Measurements from ENCODE around the gene CNTRL. TPM values are rescaled to one million over a fixed set of nuclear protein-coding genes. Genes with fewer than 3 reads are reported as not detected.
"Not testable (repeated sequence)": the region's sequence is repeated elsewhere in the genome, so short reads cannot be mapped to it uniquely, and the experiment has no call there.

Gene CNTRL
- total RNA-seq, 1 donor from 2014 or later = 6.7 TPM

GRCh38 chr9:121178676-121179372, 104.1 kb downstream of the CNTRL start:
- DNase-seq (ENCODE audit: low read depth) = no peak
- no peak for TF ChIP-seq CTCF (IDR thresholded peaks at IDR 0.05; ENCODE audit: insufficient read depth, low read length, poor library complexity, severe bottlenecking)
- H3K27me3 ChIP-seq (ENCODE audit: control insufficient read depth, insufficient read depth, low read length) = no peaks in the 10 kb centered on the region
- no peaks in the 10 kb centered on the region for H3K36me3 ChIP-seq (ENCODE audit: control insufficient read depth, insufficient read depth, low read length)
- H3K4me3 ChIP-seq (ENCODE audit: low read depth, low read length) = no peak overlapping the region

GRCh38 chr9:121179373-121179721, 104.6 kb downstream of the CNTRL start:
- DNase-seq (ENCODE audit: low read depth); H3K27me3 ChIP-seq (ENCODE audit: control insufficient read depth, insufficient read depth, low read length); H3K4me3 ChIP-seq (ENCODE audit: low read depth, low read length); H3K36me3 ChIP-seq (ENCODE audit: control insufficient read depth, insufficient read depth, low read length): not testable (repeated sequence)

GRCh38 chr9:121179930-121180681, 105.4 kb downstream of the CNTRL start:
- H3K27me3 ChIP-seq (ENCODE audit: control insufficient read depth, insufficient read depth, low read length) = no peaks in the 10 kb centered on the region
- no peak for TF ChIP-seq CTCF (IDR thresholded peaks at IDR 0.05; ENCODE audit: insufficient read depth, low read length, poor library complexity, severe bottlenecking)
- H3K36me3 ChIP-seq (ENCODE audit: control insufficient read depth, insufficient read depth, low read length) = no peaks in the 10 kb centered on the region
- DNase-seq (ENCODE audit: low read depth) = no peak
- H3K4me3 ChIP-seq (ENCODE audit: low read depth, low read length) = no peak overlapping the region

- TF ChIP-seq CTCF (IDR thresholded peaks at IDR 0.05; ENCODE audit: insufficient read depth, low read length, poor library complexity, severe bottlenecking) = no peak
- no peak overlapping the region for H3K4me3 ChIP-seq (ENCODE audit: low read depth, low read length)
- DNase-seq (ENCODE audit: low read depth) = no peak
- H3K27me3 ChIP-seq (ENCODE audit: control insufficient read depth, insufficient read depth, low read length) = no peaks in the 10 kb centered on the region
- H3K36me3 ChIP-seq (ENCODE audit: control insufficient read depth, insufficient read depth, low read length) = no peaks in the 10 kb centered on the region
These were observed 107.5 kb downstream of the CNTRL start for GRCh38 chr9:121182101-121182836.

- H3K36me3 ChIP-seq (ENCODE audit: control insufficient read depth, insufficient read depth, low read length) = no peaks in the 10 kb centered on the region
- no peak for DNase-seq (ENCODE audit: low read depth)
- no peaks in the 10 kb centered on the region for H3K27me3 ChIP-seq (ENCODE audit: control insufficient read depth, insufficient read depth, low read length)
- no peak for TF ChIP-seq CTCF (IDR thresholded peaks at IDR 0.05; ENCODE audit: insufficient read depth, low read length, poor library complexity, severe bottlenecking)
- no peak overlapping the region for H3K4me3 ChIP-seq (ENCODE audit: low read depth, low read length)
These were observed 108.2 kb downstream of the CNTRL start for GRCh38 chr9:121182989-121183388.

GRCh38 chr9:121183666-121184423, 109.1 kb downstream of the CNTRL start:
- DNase-seq (ENCODE audit: low read depth) = no peak
- no peaks in the 10 kb centered on the region for H3K36me3 ChIP-seq (ENCODE audit: control insufficient read depth, insufficient read depth, low read length)
- no peak for TF ChIP-seq CTCF (IDR thresholded peaks at IDR 0.05; ENCODE audit: insufficient read depth, low read length, poor library complexity, severe bottlenecking)
- H3K27me3 ChIP-seq (ENCODE audit: control insufficient read depth, insufficient read depth, low read length) = no peaks in the 10 kb centered on the region
- no peak overlapping the region for H3K4me3 ChIP-seq (ENCODE audit: low read depth, low read length)

All from kidney epithelial cell (primary cell).